Measurements from ENCODE around the gene ZNF644. TPM values are rescaled to one million over a fixed set of nuclear protein-coding genes. Genes with fewer than 3 reads are reported as not detected.

Gene ZNF644
- total RNA-seq, 1 experiment from 2014 or later = 39.6 TPM

DNA sequence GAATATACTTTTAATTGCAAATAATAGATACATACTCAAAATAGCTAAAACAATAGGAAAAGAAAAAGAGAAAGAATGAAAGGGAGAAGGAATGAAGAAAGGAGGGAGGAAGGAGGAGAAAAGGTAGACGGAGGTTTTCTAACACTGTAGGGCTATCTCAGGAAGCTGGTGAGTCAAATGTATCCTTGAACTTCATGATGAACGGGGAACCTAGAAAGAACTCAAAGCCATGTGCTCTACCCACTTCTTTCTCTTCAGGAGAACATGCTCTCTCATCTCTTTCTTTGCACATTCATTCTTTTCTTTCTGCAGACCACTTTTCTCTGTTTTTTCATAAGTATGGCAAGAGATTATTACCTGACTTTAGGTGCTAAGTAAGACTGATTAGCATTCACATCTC is 37.3 kb upstream of the ZNF644 start:
- no peaks in the 10 kb centered on the region for H3K9me2 ChIP-seq (replicated peaks; ENCODE audit: low read length)
- H3K4me3 ChIP-seq (ENCODE audit: low read length) = no peak overlapping the region
- intact Hi-C loops (cut with micrococcal nuclease) = no loop called here
- H3K4me1 ChIP-seq (ENCODE audit: insufficient read depth, low read length) = no peaks in the 10 kb centered on the region
- ChIA-PET CTCF (interaction anchor here (0.7 kb wide), 1 partner anchor 23 kb away, joined by 3 read pairs; no protein-coding TSS in a partner anchor), POLR2A (ENCODE audit: unreplicated experiment) (no interaction called here)
- H3K9ac ChIP-seq (ENCODE audit: low read length) = no peak overlapping the region
- TF ChIP-seq EZH2phosphoT487 (IDR thresholded peaks at IDR 0.05; ENCODE audit: borderline replicate concordance, low read length) (no peak), EZH2 (IDR thresholded peaks at IDR 0.05; ENCODE audit: low read length, unreplicated experiment) (no peak), CTCF (conservative IDR thresholded peaks at IDR 0.05; ENCODE audit: low read depth, low read length) (no peak)
- ATAC-seq (no peak), DNase-seq (no peak)
- no TSS peak for BruUV-seq (replicated peaks)
- H3K4me2 ChIP-seq (ENCODE audit: low read length) = no peak overlapping the region
- no peak overlapping the region for H3K27ac ChIP-seq (ENCODE audit: low read length)
- H2AFZ ChIP-seq (ENCODE audit: low read length) = no peak overlapping the region
- no peaks in the 10 kb centered on the region for H3F3A ChIP-seq (ENCODE audit: low read length, unreplicated experiment)
- H3K27me3 ChIP-seq (ENCODE audit: low read length) = peaks cover 48% of the 10 kb centered on the region
- no peaks in the 10 kb centered on the region for H3K79me2 ChIP-seq (ENCODE audit: low read length)
- H3K9me3 ChIP-seq (ENCODE audit: low read length) = no peaks in the 10 kb centered on the region
- H4K20me1 ChIP-seq (ENCODE audit: low read length) = no peaks in the 10 kb centered on the region
- H3K36me3 ChIP-seq (ENCODE audit: low read depth, low read length) = no peaks in the 10 kb centered on the region

GRCh38 chr1:91057784-91058183 is 35.9 kb upstream of the ZNF644 start:
- Histone ChIP-seq H4K20me1 (ENCODE audit: low read length) (no peaks in the 10 kb centered on the region), H2AFZ (ENCODE audit: low read length) (no peak overlapping the region), H3K27me3 (ENCODE audit: low read length) (peaks cover 56% of the 10 kb centered on the region), H3K9me2 (replicated peaks; ENCODE audit: low read length) (no peaks in the 10 kb centered on the region), H3K36me3 (ENCODE audit: low read depth, low read length) (no peaks in the 10 kb centered on the region), H3K9me3 (ENCODE audit: low read length) (no peaks in the 10 kb centered on the region), H3K4me1 (ENCODE audit: insufficient read depth, low read length) (no peaks in the 10 kb centered on the region), H3K4me2 (ENCODE audit: low read length) (no peak overlapping the region), H3K79me2 (ENCODE audit: low read length) (no peaks in the 10 kb centered on the region), H3K27ac (ENCODE audit: low read length) (no peak overlapping the region), H3K9ac (ENCODE audit: low read length) (no peak overlapping the region), H3F3A (ENCODE audit: low read length, unreplicated experiment) (no peaks in the 10 kb centered on the region), H3K4me3 (ENCODE audit: low read length) (no peak overlapping the region)
- ChIA-PET POLR2A (ENCODE audit: unreplicated experiment) (no interaction called here), CTCF (no interaction called here)
- TF ChIP-seq EZH2 (IDR thresholded peaks at IDR 0.05; ENCODE audit: low read length, unreplicated experiment) (no peak), CTCF (conservative IDR thresholded peaks at IDR 0.05; ENCODE audit: low read depth, low read length) (no peak), EZH2phosphoT487 (IDR thresholded peaks at IDR 0.05; ENCODE audit: borderline replicate concordance, low read length) (no peak)
- no TSS peak for BruUV-seq (replicated peaks)
- intact Hi-C loops (cut with micrococcal nuclease) = no loop called here
- ATAC-seq (no peak), DNase-seq (no peak)

GRCh38 chr1:91054780-91055481 is 33.1 kb upstream of the ZNF644 start:
- Histone ChIP-seq H3F3A (ENCODE audit: low read length, unreplicated experiment) (no peaks in the 10 kb centered on the region), H3K79me2 (ENCODE audit: low read length) (no peaks in the 10 kb centered on the region), H3K9ac (ENCODE audit: low read length) (no peak overlapping the region), H3K4me1 (ENCODE audit: insufficient read depth, low read length) (no peaks in the 10 kb centered on the region), H2AFZ (ENCODE audit: low read length) (no peak overlapping the region), H3K9me3 (ENCODE audit: low read length) (no peaks in the 10 kb centered on the region), H4K20me1 (ENCODE audit: low read length) (no peaks in the 10 kb centered on the region), H3K9me2 (replicated peaks; ENCODE audit: low read length) (no peaks in the 10 kb centered on the region), H3K4me2 (ENCODE audit: low read length) (no peak overlapping the region), H3K27me3 (ENCODE audit: low read length) (peaks cover 63% of the 10 kb centered on the region), H3K36me3 (ENCODE audit: low read depth, low read length) (no peaks in the 10 kb centered on the region), H3K4me3 (ENCODE audit: low read length) (no peak overlapping the region), H3K27ac (ENCODE audit: low read length) (no peak overlapping the region)
- no peak for TF ChIP-seq EZH2phosphoT487 (IDR thresholded peaks at IDR 0.05; ENCODE audit: borderline replicate concordance, low read length)
- no peak for TF ChIP-seq CTCF (conservative IDR thresholded peaks at IDR 0.05; ENCODE audit: low read depth, low read length)
- intact Hi-C loops (cut with micrococcal nuclease) = no loop called here
- no peak for ATAC-seq
- DNase-seq = no peak
- ChIA-PET POLR2A (ENCODE audit: unreplicated experiment) (no interaction called here), CTCF (no interaction called here)
- no TSS peak for BruUV-seq (replicated peaks)

All from PC-3 (cell line).